HG02885 (cell line): Measurements from ENCODE around the gene NCEH1.

ENCODE experiments used
- ATAC-seq: cut with Tn5 transposase; IDR thresholded peaks from one replicate; pipeline ENCODE4 v1.9.1; 2021; ENCODE audit warnings: mild to moderate bottlenecking; ENCODE audit not compliant: unreplicated experiment, poor library complexity

NCEH1 gene

DNA sequence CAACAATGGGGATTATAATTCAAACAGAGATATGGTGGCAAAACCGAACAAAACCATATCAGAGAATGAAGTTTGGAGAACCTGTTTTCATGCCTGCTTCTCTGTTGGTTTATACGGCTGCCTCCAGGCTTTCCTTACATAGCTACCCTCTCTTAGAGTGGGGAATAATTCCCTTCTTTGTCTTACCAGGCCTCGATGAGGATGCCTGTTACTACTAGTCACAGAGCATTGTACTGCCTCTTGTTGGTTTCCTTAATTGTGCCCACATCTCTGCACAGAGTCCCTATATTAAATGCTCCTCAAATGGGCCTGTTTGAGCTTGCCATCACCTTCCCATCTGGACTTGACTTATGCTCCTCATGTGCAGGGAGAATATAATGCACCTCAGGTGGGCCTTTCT, 92.9 kb downstream of the NCEH1 start:
- no peak for ATAC-seq

DNA sequence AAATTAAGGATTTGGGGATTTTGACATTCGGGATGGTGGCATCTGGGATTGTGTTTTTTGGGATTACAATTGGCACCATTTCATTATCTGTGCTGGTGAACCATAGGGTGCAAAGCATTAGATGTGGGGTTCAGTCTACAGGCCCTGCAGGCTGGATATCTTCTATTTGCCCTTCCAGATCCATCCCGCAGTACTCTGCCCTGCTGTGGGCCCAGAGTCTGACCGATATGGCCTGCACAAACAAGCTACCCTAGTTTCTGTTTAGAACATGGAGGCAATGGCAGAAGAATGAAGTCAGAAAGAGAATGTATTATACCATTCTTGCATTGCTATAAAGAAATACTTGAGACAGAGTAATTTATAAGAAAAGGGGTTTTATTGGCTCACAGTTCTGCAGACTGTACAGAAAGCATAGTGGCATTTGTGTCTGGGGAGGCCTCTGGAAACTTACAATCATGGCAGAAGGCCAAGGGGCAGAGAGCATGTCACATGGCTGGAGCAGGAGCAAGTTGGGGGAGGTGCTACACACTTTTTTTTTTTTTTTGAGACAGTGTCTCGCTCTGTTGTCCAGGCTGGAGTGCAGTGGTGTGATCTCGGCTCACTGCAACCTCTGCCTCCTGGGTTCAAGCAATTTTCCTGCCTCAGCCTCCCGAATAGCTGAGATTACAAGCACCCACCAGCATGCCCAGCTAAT, 93.7 kb downstream of the NCEH1 start:
- ATAC-seq, result no peak

DNA sequence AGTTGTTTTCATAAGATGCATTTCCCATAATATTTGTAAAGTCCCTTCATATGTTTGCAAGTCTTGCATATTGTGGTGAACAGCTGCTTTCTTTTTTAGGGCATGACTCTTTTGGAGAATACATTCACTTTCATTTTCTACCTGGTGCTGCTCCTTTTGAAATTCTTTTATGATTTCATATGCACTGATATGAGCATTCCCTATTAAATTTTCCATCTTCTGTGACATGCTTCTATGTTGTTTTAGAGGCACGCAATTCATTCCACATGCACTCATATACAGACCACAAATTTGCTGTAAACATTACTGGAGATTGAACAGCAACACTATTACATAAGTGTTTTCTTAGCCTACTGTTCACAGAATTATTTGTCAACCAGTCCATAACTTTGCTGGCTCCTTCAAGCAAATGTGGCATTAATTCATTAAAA, 94.8 kb downstream of the NCEH1 start:
- ATAC-seq, result no peak

DNA sequence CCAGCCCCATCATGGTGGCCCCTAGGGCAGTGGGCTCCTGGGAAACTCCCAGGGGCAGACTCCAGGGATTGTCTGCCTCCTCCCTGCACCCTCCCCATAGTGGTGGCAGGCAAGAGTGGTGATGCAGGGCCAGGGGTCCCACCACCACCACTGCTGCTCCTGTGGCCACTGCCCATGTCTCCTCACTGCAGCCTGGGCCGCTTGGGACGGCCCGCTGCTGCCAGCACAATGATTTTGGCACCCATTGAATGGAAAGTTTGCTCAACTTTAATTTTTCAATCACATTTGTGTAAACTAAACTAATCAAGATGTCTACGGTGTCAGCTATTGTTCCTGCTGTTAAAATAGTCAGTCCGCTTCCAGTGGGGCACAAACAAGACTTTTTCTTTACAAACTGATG, 95.6 kb downstream of the NCEH1 start:
- ATAC-seq, result no peak

DNA sequence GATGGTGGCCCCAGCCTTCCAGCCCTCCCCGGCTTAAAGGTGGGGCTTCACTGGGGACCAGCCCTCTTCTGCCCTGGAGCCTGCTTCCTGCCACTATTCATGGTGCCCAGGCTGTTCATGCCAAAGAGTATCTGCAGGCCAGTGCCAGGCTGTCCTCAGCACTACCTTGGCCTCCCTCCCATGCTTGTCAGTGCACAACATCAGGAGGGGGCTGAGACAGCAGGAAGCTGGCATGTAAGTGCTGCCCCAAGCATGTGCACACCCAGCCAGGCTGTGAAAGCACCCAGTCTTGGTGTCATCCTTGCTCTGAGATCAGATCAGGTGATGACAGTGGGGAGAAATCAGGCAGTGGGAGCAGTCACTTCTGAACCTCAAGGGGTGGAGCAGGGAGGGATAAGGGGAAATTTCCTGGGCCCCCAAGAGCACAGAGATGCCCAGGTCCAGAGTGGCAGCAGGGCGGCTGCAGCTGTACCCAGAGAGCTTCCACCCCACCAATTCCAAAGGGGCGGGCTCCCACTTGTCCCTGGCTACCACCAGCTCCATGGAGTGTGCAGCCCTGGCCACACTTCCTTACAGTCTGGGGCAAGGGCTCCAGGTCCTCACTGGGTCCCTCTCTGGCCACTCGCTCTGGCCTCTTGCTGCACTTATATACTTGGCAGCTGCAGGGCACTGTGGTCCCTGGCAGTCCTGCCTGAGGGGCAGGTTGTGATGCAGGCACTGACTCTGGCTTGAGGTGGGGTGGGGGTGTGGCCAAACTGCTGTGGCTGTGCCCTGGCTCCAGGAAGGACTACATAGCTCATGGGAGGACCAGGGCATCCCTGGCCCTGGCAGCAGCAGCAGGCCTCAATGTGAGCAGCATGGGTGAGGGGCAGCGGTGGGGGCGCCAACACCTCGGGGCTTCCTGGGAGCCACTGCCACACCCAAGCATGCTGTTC, 96.3 kb downstream of the NCEH1 start:
- ATAC-seq, result no peak

DNA sequence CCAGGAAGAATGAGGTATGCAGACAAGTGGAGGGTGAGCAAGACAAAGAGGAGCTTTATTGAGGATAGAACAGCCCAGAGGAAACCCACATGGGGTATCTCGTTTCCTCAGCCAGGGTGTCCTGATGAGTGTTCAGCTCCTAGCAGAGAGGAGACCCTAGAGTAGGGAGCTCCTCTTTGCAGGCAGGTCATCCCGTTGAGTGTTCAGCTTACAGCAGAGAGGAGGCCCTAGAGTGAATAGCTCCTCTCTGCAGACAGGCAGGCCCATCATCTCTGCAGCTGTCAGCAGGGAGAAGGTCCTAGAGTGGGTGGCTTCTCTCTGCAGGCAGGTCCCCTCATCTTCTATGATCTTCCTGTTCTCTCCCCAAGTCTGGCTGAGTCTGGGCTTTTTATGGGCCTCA, 97.0 kb downstream of the NCEH1 start:
- no peak for ATAC-seq

DNA sequence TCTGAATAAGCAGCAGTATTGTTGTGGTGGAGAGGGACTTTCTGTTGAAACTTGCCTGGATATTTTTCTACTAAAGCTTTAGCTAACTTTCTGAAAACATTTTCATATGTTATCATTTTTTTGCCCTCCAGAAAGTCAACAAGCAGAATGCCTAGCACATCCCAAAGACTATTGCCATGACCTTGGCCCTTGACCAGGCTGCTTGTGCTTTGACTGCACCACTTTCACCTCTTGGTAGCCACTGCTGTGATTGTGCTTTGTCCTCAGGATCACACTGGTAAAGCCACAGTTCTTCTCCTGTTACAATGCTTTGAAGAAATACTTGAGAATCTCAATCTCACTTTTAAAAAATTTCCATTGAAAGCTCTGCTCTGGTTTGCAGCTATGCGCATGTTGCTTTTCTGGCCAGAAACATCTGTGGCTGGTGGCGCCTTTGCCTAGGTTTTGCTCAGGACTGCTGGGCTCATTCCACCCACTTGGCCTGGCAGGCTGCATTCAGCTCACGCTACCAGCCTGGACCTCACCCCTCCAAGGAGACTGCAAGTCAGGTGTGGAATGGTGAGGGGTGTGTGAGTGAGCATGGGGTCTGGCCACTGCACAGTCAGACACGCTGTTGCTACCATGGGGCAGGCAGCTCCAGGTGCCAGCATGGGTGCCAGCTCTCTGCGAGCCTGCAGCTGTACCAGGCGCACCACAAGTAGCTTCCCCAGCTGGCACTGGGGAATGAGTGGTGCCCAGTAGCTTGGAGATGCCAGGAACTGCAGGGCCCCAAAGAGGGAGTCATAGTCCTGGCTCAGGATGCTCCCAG, 97.8 kb downstream of the NCEH1 start:
- ATAC-seq, result no peak

DNA sequence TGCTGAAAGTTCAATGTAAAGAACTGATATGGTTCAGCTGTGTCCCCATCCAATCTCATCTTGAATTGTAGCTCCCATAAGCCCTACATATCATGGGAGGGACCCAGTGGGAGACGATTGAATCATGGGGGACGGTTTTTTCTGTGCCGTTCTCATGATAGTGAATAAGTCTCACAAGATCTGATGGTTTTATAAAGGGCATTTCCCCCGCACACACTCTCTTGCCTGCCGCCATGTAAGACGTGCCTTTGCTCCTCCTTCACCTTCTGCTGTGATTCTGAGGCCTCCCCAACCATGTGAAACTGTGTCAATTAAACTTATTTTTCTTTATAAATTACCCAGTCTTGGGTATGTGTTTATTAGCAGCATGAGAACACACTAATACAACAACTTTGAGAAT, 101.1 kb downstream of the NCEH1 start:
- ATAC-seq, result no peak

DNA sequence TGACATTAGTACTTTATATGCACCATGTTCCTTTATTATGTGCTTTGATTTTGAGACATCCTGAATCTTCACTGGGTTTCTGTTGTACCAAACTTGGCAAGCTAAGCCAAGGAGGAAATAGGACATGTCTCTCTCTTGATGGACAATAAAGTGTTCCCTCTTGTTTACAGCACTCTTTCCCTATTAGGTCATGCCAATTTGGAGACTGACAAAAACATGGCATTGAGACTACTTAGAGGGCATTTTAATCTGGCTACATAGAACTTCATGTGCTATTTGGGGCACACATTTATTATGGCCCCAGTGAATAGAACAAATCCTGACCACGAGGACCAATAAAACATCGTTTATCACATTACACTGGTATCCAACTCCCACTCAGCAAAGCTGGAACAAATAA, 102.3 kb downstream of the NCEH1 start:
- ATAC-seq, result no peak

DNA sequence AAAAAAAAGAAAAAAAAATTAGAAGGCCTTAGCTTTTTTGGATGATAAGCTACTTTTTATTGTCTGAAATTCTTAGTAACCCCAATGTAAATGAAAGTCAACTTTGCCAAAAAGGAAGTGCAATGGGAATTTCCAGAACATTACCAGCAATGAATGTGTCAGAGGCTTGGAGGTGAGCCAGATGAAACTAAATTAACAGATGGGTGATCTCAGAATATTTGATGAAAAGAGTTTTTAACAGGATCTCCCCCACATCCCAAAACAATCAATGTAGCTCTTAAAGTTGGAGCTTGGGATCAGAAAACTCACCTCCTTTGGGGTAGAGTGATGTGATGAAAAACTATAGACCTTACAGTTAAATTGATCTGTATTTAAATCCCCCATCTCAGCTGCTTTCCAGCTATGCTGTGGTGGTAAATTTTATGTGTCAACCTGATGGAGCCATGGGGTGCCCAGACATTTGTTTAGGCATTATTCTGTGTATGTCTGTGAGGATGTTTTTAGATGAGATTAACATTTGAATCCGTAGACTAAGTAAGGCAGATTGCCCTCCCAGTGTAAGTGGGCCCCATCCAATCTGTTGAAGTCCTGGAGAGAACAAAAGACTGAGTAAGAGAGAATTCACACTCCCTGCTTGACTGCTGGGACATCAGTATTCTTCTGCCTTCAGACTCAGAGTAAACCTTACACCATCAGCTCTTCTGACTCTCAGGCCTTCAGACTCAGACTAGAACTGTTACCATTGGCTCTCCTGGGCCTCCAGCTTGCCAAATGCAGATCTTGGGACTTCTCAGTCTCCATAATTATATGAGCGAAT, 103.4 kb downstream of the NCEH1 start:
- peak; percentile 41 for ATAC-seq

DNA sequence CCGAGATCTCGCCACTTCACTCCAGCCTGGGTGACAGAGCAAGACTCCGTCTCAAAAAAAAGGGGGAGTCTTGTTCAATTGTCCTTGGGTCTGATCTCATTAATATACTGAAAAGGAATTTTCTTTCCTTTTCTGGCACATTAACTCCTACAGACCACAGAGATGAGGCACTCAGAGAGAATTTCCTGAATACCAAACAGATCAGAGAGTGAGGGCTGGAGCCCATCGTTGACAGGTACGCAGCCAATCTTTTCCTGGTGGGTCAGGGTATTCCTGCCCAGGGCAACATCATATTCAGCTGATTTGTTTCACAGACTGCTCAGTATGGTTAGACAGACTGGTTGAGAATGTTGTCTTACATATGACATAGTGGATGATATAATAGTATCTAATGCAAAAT, 104.8 kb downstream of the NCEH1 start:
- ATAC-seq, result no peak

DNA sequence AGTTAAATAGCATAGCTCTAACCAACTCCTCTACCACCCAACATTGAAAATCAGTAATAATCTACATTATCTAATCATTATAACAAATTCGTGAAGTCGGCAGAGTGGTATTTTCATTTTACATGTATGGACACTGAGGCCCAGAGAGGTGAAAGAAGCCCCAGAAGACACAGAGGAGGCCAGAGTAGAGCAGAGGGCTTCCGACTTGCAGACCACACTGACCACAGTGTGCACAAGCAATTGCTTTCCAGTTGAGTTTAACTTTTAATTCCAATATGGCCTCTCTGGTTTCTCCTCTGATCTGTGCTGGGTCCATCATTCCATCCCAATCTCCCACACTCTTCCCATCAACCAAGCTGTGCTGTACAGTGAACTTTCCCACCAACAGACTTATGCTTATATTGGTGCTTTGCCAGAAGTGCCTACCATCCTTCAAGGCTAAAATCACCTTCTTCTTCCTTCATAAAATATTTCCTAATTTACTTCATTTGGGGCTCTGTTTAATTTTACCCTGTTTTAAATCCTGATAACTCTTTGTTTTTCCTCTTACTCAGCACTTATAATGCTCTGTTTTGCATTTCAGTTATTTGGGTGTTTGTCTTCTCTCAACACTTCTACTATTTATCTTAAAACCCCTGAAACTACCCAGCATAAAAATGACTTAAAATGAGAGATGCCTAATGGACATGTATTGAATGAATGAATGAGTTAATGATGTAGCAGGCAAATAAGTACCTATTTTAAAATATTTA, 105.8 kb downstream of the NCEH1 start:
- no peak for ATAC-seq

DNA sequence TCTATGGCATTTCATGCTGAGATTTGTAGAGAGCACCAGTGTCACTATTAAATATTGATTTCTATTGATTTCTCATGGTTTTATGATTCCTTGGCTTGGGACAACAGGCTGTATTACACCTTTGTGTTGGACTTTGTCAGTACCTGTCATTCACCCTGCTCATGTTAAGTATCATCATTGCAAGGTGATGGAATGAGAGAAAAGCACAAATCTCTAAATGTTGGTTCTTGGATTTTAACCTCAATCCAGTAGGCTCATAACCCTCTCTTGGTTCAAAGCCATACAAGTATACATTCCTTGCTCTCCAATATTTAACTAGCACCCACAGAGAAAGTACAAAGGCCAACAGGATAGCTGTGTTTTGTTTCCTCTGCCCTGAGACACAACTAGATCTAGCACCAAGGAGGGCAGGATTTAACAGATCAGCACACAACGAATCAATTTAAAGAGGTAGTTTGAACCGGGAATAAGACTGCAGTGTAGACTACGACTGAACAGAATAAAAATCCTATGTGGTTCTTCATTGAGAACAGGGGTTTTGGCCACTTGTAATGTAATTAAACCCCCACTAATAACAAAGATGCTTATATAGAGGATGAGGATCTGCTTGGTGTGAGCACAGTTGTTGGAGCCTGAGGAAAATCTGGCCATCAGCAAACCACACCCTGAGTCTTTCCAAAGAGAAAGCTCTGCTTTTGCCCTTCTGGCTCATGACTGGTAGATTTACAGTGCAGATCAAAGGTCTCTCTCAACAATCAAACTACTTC, 109.6 kb downstream of the NCEH1 start:
- ATAC-seq, result no peak

DNA sequence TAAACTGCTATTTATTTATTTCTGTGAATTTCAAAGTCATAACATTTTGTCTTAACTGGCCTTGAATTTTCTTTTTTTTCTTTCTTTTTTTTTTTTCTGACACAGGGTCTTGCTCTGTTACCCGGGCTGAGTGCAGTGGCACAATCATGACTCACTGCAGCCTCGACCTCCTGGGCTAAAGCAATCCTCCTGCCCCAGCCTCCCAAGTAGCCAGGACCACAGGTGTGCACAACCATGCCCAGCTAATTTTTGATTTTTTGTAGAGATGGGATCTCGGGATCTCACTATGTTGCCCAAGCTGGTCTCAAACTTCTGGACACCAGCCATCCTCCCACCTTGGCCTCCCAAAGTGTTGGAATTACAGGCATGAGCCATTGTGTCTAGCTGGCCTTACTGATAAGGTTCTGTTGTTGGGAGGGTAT, 110.2 kb downstream of the NCEH1 start:
- no peak for ATAC-seq

DNA sequence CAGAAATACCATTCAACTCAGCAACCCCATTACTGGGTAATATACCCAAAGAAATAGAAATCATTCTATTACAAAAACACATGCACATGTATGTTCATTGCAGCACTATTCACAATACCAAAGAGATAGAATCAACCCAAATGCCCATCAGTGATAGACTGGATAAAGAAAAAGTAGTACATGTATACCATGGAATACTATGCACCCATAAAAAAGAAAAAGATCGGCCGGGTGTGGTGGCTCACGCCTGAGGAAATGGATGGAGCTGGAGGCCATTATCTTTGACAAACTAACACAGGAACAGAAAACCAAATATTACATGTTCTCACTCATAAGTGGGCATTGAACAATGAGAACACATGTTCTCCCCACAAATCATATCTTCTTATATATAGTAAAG, 112.0 kb downstream of the NCEH1 start:
- ATAC-seq, result no peak

DNA sequence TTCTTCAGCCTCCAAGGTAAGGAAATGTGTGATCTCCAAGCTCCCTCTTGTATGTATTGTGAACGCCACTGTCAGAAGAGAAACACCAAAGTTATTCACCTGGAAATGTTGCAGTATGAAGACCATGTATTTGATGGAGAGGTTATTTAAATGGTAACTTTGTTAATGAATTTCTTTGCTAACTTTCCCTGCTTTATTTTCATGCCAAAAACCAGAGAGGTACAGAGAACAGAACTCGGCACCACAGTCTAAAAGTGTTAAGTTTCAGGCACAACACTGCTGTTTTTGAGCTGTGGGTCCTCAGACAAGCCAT, 114.5 kb downstream of the NCEH1 start:
- ATAC-seq, result no peak

DNA sequence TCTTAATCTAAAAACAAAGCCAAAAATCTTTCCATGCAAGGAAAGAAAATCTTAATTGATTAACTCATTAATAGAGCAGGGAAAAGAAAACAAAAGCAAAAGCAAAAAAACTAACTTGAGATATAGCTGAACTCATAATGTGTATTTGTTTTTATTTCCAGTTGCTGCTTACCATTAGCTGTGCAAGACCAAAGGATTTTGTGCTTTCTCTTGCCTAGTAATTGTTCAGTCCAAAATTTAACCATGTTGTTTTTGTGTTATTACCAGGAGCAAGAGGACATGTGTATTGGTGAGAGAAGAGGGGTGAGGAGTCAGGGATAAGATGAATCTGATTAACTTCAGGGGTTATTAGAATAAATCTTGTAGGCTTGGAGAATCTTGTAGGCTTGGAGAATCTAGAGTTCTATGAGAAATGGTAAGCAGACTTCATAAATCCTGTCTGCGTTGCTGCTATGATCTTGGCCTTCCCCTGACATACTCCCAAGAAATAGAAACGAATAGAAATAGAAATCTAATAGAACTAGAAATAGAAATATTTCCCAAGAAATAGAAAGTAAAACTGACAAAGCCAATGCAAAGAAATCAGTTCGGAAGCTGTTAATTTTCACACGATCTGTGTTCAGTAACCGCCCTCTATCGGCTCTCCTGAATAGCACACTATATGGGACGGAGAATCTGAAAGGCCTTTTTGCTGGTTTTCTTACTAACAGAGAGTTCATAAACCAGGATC, 115.0 kb downstream of the NCEH1 start:
- peak; percentile 43 for ATAC-seq
